ENCODE measurements around the gene PIANP.

DNA sequence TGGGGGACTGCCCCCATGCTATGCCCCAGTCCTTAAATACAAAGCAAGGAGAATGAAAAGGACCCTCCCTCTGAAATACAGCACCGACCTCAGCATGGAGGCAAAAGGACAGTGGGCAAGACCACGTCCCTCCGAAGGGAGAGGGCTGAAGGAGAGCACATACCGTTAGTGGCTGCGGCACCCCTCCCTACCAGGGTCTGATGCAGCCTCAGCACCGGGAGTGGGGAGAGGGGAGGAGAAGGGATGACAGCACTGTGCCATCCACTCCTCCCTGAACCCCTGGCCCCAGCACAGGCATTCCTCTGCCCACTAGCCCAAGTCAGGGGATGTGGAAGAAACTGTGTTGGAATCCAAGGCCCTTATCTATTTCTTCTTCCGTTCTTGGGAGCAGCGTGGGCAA is 49.8 kb downstream of the PIANP start:
- TF ChIP-seq, protein P1, sequence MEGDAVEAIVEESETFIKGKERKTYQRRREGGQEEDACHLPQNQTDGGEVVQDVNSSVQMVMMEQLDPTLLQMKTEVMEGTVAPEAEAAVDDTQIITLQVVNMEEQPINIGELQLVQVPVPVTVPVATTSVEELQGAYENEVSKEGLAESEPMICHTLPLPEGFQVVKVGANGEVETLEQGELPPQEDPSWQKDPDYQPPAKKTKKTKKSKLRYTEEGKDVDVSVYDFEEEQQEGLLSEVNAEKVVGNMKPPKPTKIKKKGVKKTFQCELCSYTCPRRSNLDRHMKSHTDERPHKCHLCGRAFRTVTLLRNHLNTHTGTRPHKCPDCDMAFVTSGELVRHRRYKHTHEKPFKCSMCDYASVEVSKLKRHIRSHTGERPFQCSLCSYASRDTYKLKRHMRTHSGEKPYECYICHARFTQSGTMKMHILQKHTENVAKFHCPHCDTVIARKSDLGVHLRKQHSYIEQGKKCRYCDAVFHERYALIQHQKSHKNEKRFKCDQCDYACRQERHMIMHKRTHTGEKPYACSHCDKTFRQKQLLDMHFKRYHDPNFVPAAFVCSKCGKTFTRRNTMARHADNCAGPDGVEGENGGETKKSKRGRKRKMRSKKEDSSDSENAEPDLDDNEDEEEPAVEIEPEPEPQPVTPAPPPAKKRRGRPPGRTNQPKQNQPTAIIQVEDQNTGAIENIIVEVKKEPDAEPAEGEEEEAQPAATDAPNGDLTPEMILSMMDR (IDR thresholded peaks at IDR 0.05): no peak
- TF ChIP-seq POLR2A (IDR thresholded peaks at IDR 0.05): no peak
